IMR-90 (cell line): Measurements from ENCODE around the gene CHPF2. TPM values are rescaled to one million over a fixed set of nuclear protein-coding genes. Genes with fewer than 3 reads are reported as not detected.

Experiments used
- ATAC-seq: fragments of 200-7000 bp; cut with Tn5 transposase; 2 replicates; pipeline ENCODE4 v1.9.1; 2020; ENCODE audit warnings: low read depth, mild to moderate bottlenecking, moderate library complexity
- BruUV-seq: library from RNA; stranded (reverse); fragments of 400-500 nt; replicated peaks from 2 replicates; lab custom pipeline; 2021; lab: Mats Ljungman, UMichigan
- CTCF ChIA-PET: fragments of 300-600 bp; formaldehyde crosslinking; extraction: SDS; loops from one replicate; lab custom pipeline; 2021; ENCODE audit warnings: antibody characterized with exemption; lab: Yijun Ruan, JAX
- POLR2A ChIA-PET: fragments of 300-600 bp; sonication (Branson Sonifier 250); formaldehyde crosslinking; loops from one replicate; lab custom pipeline; 2022; ENCODE audit warnings: antibody characterized with exemption; ENCODE audit not compliant: unreplicated experiment; lab: Charles Lee
- DNase-seq: peaks from one replicate; pipeline ENCODE4 v3.0.0; 2013
- H2AFZ ChIP-seq: replicated peaks from 2 replicates; pipeline ENCODE3; 2013; ENCODE audit warnings: low read length, mild to moderate bottlenecking; ENCODE audit not compliant: poor library complexity
- H2AK5ac ChIP-seq: 2 replicates; pipeline ENCODE4 v1.6.1; 2013; ENCODE audit warnings: low read depth, low read length, inconsistent platforms
- H2AK9ac ChIP-seq: replicated peaks from 2 replicates; pipeline ENCODE3; 2013; ENCODE audit warnings: mild to moderate bottlenecking, low read depth, low read length, moderate library complexity; ENCODE audit not compliant: poor library complexity
- H2BK120ac ChIP-seq: 2 replicates; pipeline ENCODE4 v1.6.1; 2013; ENCODE audit warnings: low read depth, low read length, inconsistent platforms
- H2BK15ac ChIP-seq: 3 replicates; pipeline ENCODE4 v1.6.1; 2013; ENCODE audit warnings: low read depth, low read length, inconsistent platforms
- H2BK20ac ChIP-seq: 2 replicates; pipeline ENCODE4 v1.6.1; 2013; ENCODE audit warnings: low read depth, mild to moderate bottlenecking, inconsistent platforms, low read length, moderate library complexity
- H2BK5ac ChIP-seq: 2 replicates; pipeline ENCODE4 v1.6.1; 2013; ENCODE audit warnings: mild to moderate bottlenecking, low read depth, low read length, inconsistent platforms; ENCODE audit not compliant: poor library complexity, severe bottlenecking
- H3K14ac ChIP-seq: replicated peaks from 2 replicates; pipeline ENCODE4 v1.6.1; 2013; ENCODE audit warnings: low read depth, low read length, inconsistent platforms
- H3K18ac ChIP-seq: 2 replicates; pipeline ENCODE4 v1.6.1; 2013; ENCODE audit warnings: low read depth, low read length, control low read depth
- H3K23ac ChIP-seq: 2 replicates; pipeline ENCODE4 v1.6.1; 2013; ENCODE audit warnings: low read depth, low read length, inconsistent platforms
- H3K27ac ChIP-seq: 2 replicates; pipeline ENCODE4 v1.5.1; 2013; ENCODE audit warnings: mild to moderate bottlenecking, control low read depth, low read length; ENCODE audit not compliant: insufficient read depth
- H3K27me3 ChIP-seq: 2 replicates; pipeline ENCODE4 v1.6.1; 2013; ENCODE audit warnings: low read length; ENCODE audit not compliant: control insufficient read depth, insufficient read depth
- H3K36me3 ChIP-seq: 2 replicates; pipeline ENCODE4 v1.6.1; 2013; ENCODE audit warnings: low read length, mixed read lengths; ENCODE audit not compliant: control insufficient read depth, insufficient read depth
- H3K4ac ChIP-seq: 2 replicates; pipeline ENCODE4 v1.6.1; 2013; ENCODE audit warnings: low read depth, low read length, inconsistent platforms
- H3K4me1 ChIP-seq: 2 replicates; pipeline ENCODE4 v1.6.1; 2013; ENCODE audit warnings: low read length, mixed read lengths; ENCODE audit not compliant: control insufficient read depth, insufficient read depth
- H3K4me2 ChIP-seq: 2 replicates; pipeline ENCODE4 v1.6.1; 2013; ENCODE audit warnings: low read depth, mild to moderate bottlenecking, control low read depth, low read length, moderate library complexity
- H3K4me3 ChIP-seq: 2 replicates; pipeline ENCODE4 v1.5.1; 2013; ENCODE audit warnings: low read depth, mild to moderate bottlenecking, control low read depth, low read length, moderate library complexity; ENCODE audit not compliant: insufficient read depth
- H3K56ac ChIP-seq: 2 replicates; pipeline ENCODE4 v1.6.1; 2013; ENCODE audit warnings: low read length, inconsistent platforms; ENCODE audit not compliant: insufficient read depth; ENCODE audit errors: extremely low read depth
- H3K79me1 ChIP-seq, 2 experiments: 2 replicates each; pipeline ENCODE4 v1.6.1; 2013; ENCODE audit warnings: low read length in 2 of 2, inconsistent platforms in 1 of 2, low read depth in 1 of 2
- H3K9ac ChIP-seq: 2 replicates; pipeline ENCODE4 v1.6.1; 2013; ENCODE audit warnings: low read depth, low read length, control low read depth
- H3K9me1 ChIP-seq: 2 replicates; pipeline ENCODE4 v1.6.1; 2013; ENCODE audit warnings: low read length, inconsistent platforms; ENCODE audit not compliant: insufficient read depth
- H3K9me3 ChIP-seq: 2 replicates; pipeline ENCODE4 v1.6.1; 2013; ENCODE audit warnings: low read length; ENCODE audit not compliant: control insufficient read depth, insufficient read depth
- H4K20me1 ChIP-seq: 2 replicates; pipeline ENCODE4 v1.6.1; 2013; ENCODE audit warnings: low read length, inconsistent platforms; ENCODE audit not compliant: insufficient read depth
- H4K5ac ChIP-seq: 2 replicates; pipeline ENCODE4 v1.6.1; 2013; ENCODE audit warnings: mild to moderate bottlenecking, low read depth, low read length, control low read depth
- H4K8ac ChIP-seq, 2 experiments: 2 replicates each; pipeline ENCODE4 v1.6.1; 2013; ENCODE audit warnings: low read depth in 2 of 2, low read length in 2 of 2, control low read depth in 1 of 2, inconsistent platforms in 1 of 2
- H4K91ac ChIP-seq: 2 replicates; pipeline ENCODE4 v1.6.1; 2013; ENCODE audit warnings: low read depth, low read length, inconsistent platforms; ENCODE audit not compliant: insufficient read depth
- CHD1 ChIP-seq: IDR thresholded peaks from 2 replicates; pipeline ENCODE4 v1.6.1; 2012; ENCODE audit warnings: low read depth, low read length, improper control_type of control experiment
- MAFK ChIP-seq: IDR thresholded peaks from 2 replicates; pipeline ENCODE4 v1.6.1; 2012; ENCODE audit warnings: low read depth, low read length, improper control_type of control experiment
- MXI1 ChIP-seq: IDR thresholded peaks from 2 replicates; pipeline ENCODE4 v1.6.1; 2012; ENCODE audit warnings: low read depth, mild to moderate bottlenecking, low read length, moderate library complexity, borderline replicate concordance
- SMC3 ChIP-seq: fragments of 150-350 bp; IDR thresholded peaks from 2 replicates; pipeline ENCODE4 v1.6.1; 2016; ENCODE audit warnings: low read depth, mild to moderate bottlenecking, antibody characterized with exemption, low read length, moderate library complexity
- WGBS, 2 experiments: methylation state at CpG; one replicate each; pipeline versions ENCODE4 v1.1.5 to v1.1.7; 2013; ENCODE audit warnings: missing lambda C conversion rate in 2 of 2; ENCODE audit not compliant: insufficient read length in 1 of 2; ENCODE audit errors: extremely low coverage in 2 of 2; 5-methylcytosine and 5-hydroxymethylcytosine counted together
- dilution Hi-C: fragments of 300-500 bp; cut with HindIII; formaldehyde crosslinking; loops from one replicate; pipeline ENCODE4 v1.14.3; 2018; ENCODE audit warnings: low sequenced_read_pairs; ENCODE audit not compliant: unreplicated experiment
- in situ Hi-C: fragments of 300-500 bp; cut with MboI; formaldehyde crosslinking; loops from 3 replicates; pipeline ENCODE4 v1.14.3; 2019; ENCODE audit warnings: low sequenced_read_pairs, inconsistent platforms, mixed read lengths
- intact Hi-C: fragments of 100-400 bp; cut with micrococcal nuclease; formaldehyde crosslinking; loops from 2 replicates; pipeline ENCODE4 v1.10.0; 2022
- polyA plus RNA-seq, 3 experiments: library from polyadenylated mRNA; depleted of rRNA; stranded (reverse); fragments of >200 nt; gene quantifications; 2 replicates each; pipeline ENCODE4 v1.2.3, GENCODE V29; 2012; ENCODE audit warnings: low replicate concordance in 1 of 3
- total RNA-seq: library from RNA; depleted of rRNA; stranded (reverse); fragments of >200 nt; gene quantifications from 2 replicates; pipeline ENCODE4 v1.2.3, GENCODE V29; 2012

CHPF2 gene
- total and polyA plus RNA-seq, 2 of the 4 experiments (the other 2 are of a cell fraction): 26.2 to 77.0 TPM

DNA sequence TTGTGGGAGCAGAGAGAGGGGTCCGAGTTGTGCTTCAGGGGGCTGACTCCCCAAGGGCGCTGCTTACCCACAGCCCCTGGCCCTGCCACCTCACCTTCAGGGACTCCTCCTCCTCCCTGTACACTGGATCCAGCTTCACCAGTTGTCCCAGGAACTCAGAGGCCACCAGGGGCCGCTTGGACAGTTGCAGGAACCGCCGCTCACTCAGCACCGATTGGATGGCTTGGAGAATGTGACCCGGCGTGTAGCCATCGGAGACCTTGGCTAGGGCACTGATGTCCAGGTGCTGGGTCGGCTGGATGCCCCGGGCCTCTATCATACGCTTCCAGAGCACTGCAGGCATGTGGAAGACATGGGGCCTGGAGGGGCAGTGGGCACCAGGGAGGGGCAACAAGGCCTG is 40.7 kb upstream of the CHPF2 start:
- Histone ChIP-seq H4K20me1 (no peaks in the 10 kb centered on the region), H3K36me3 (no peaks in the 10 kb centered on the region), H2BK5ac (no peak overlapping the region), H3K9me1 (no peaks in the 10 kb centered on the region), H3K4me2 (no peak overlapping the region), H3K14ac (no peak overlapping the region), H4K5ac (no peak overlapping the region), H2BK15ac (no peak overlapping the region), H2BK20ac (no peak overlapping the region), H3K4me1 (no peaks in the 10 kb centered on the region), H3K4ac (no peak overlapping the region), H4K8ac (no peak overlapping the region), H3K18ac (no peak overlapping the region), H3K27ac (no peak overlapping the region), H3K27me3 (peaks cover 88% of the 10 kb centered on the region), H2AFZ (no peak overlapping the region), H4K91ac (no peak overlapping the region), H2AK5ac (no peak overlapping the region), H3K9ac (no peak overlapping the region), H3K23ac (no peak overlapping the region), H3K4me3 (no peak overlapping the region), H3K79me1 (no peaks in the 10 kb centered on the region), H3K9me3 (no peaks in the 10 kb centered on the region), H3K56ac (no peak overlapping the region), H2AK9ac (no peak overlapping the region), H2BK120ac (no peak overlapping the region)
- CTCF ChIA-PET: no interaction called here
- TF ChIP-seq SMC3 (no peak), CHD1 (no peak), MAFK (no peak), MXI1 (no peak)
- intact Hi-C loops (no loop called here), dilution Hi-C loops (no loop called here), in situ Hi-C loops (no loop called here)
- BruUV-seq: no TSS peak
- no peak for DNase-seq
- POLR2A ChIA-PET: no interaction called here
- ATAC-seq: no peak
- 69% methylated on average over 9 of the region's 12 CpGs; no CpG with 5 or more reads in 1 of the 2 experiments for WGBS, 2 experiments
